Keratinocyte (primary cell): ENCODE data around the gene SLC25A24. TPM values are rescaled to one million over a fixed set of nuclear protein-coding genes. Genes with fewer than 3 reads are reported as not detected.

Source experiments
- DNase-seq: peaks from one replicate; pipeline ENCODE4 v3.0.0-alpha.2; 2011; ENCODE audit warnings: low read depth, missing footprints, low spot score
- FAIRE-seq: peaks from 2 replicates; lab custom pipeline; 2011; peaks lifted over from hg19 to GRCh38; lab: Jason Lieb, UNC
- H2AFZ ChIP-seq: 2 replicates; pipeline ENCODE4 v1.6.0; 2012; ENCODE audit warnings: low read length, control low read depth, inconsistent platforms; ENCODE audit not compliant: control insufficient read depth
- H3K27ac ChIP-seq: 2 replicates; pipeline ENCODE4 v1.5.1; 2011; ENCODE audit warnings: low read length; ENCODE audit not compliant: control insufficient read depth, insufficient read depth
- H3K27me3 ChIP-seq: 3 replicates; pipeline ENCODE4 v1.6.0; 2011; ENCODE audit warnings: low read length; ENCODE audit not compliant: control insufficient read depth, insufficient read depth; ENCODE audit errors: extremely low read depth
- H3K36me3 ChIP-seq, 2 experiments: 2 replicates in 1 of 2; 3 replicates in 1 of 2; pipeline ENCODE4 v1.5.1; 2011; ENCODE audit warnings: low read length in 2 of 2, mild to moderate bottlenecking in 1 of 2; ENCODE audit not compliant: control insufficient read depth in 2 of 2, insufficient read depth in 2 of 2; ENCODE audit errors: extremely low read depth in 1 of 2
- H3K4me1 ChIP-seq: 3 replicates; pipeline ENCODE4 v1.5.1; 2011; ENCODE audit warnings: low read length; ENCODE audit not compliant: control insufficient read depth, insufficient read depth; ENCODE audit errors: extremely low read depth
- H3K4me2 ChIP-seq: 3 replicates; pipeline ENCODE4 v1.6.0; 2011; ENCODE audit warnings: low read depth, low read length; ENCODE audit not compliant: control insufficient read depth, insufficient read depth; ENCODE audit errors: extremely low read depth
- H3K4me3 ChIP-seq, 3 experiments: fragments of 200-600 bp in 1 of 3; sonication (generic) in 1 of 3; 2 replicates in 2 of 3; 3 replicates in 1 of 3; pipeline ENCODE4 v1.5.1; 2011 to 2016; ENCODE audit warnings: low read length in 3 of 3, mild to moderate bottlenecking in 3 of 3, control low read depth in 2 of 3, inconsistent platforms in 1 of 3, low read depth in 1 of 3, mixed read lengths in 1 of 3, mixed run types in 1 of 3, moderate library complexity in 1 of 3; ENCODE audit not compliant: control insufficient read depth in 2 of 3, insufficient read depth in 2 of 3; ENCODE audit errors: extremely low read depth in 1 of 3
- H3K79me2 ChIP-seq: 2 replicates; pipeline ENCODE4 v1.6.0; 2012; ENCODE audit warnings: low read length; ENCODE audit not compliant: control insufficient read depth, insufficient read depth
- H3K9ac ChIP-seq: 3 replicates; pipeline ENCODE4 v1.6.0; 2011; ENCODE audit warnings: low read length; ENCODE audit not compliant: control insufficient read depth, insufficient read depth; ENCODE audit errors: extremely low read depth
- H3K9me1 ChIP-seq: 3 replicates; pipeline ENCODE4 v1.6.0; 2011; ENCODE audit warnings: low read length; ENCODE audit not compliant: control insufficient read depth, insufficient read depth; ENCODE audit errors: extremely low read depth
- H3K9me3 ChIP-seq: 2 replicates; pipeline ENCODE4 v1.5.1; 2012; ENCODE audit warnings: low read depth, low read length; ENCODE audit not compliant: control insufficient read depth
- H4K20me1 ChIP-seq: 3 replicates; pipeline ENCODE4 v1.6.0; 2011; ENCODE audit warnings: low read length; ENCODE audit not compliant: control insufficient read depth, insufficient read depth; ENCODE audit errors: extremely low read depth
- EZH2 ChIP-seq: IDR thresholded peaks from one replicate; pipeline ENCODE4 v1.6.1; 2012; ENCODE audit warnings: inconsistent platforms, mild to moderate bottlenecking, low read length, moderate library complexity
- dilution Hi-C: fragments of 300-500 bp; cut with MboI; formaldehyde crosslinking; loops from one replicate; pipeline ENCODE4 v1.7.0; 2020; ENCODE audit warnings: low sequenced_read_pairs; ENCODE audit not compliant: extremely low pct_ligation_motif_present
- polyA plus RNA-seq, 5 experiments: library from polyadenylated mRNA; depleted of rRNA in 3 of 5; stranded (reverse) in 3 of 5; stranded (forward) in 1 of 5; unstranded in 1 of 5; fragments of >200 nt; gene quantifications; 1 replicate in 1 of 5; 2 replicates in 3 of 5; 3 replicates in 1 of 5; pipeline versions ENCODE4 v1.2.1 to v1.2.3, GENCODE V29; 2011 to 2012; ENCODE audit warnings: missing spikeins in 2 of 5, low read depth in 1 of 5, low replicate concordance in 1 of 5
- TF ChIP-seq, protein P1 (sequence below), 3 experiments: IDR thresholded peaks in 1 of 3; conservative IDR thresholded peaks in 1 of 3; optimal IDR thresholded peaks in 1 of 3; 2 replicates in 2 of 3; 3 replicates in 1 of 3; pipeline versions ENCODE3 to v1.5.1; 2011; ENCODE audit warnings: low read length in 3 of 3, mild to moderate bottlenecking in 3 of 3, moderate library complexity in 2 of 3, control low read depth in 1 of 3, inconsistent platforms in 1 of 3; ENCODE audit not compliant: insufficient read depth in 2 of 3; ENCODE audit errors: extremely low read depth in 1 of 3

SLC25A24 gene
- polyA plus RNA-seq, 1 donor (not counting 4 experiments of a cell fraction or from before 2014, with no cell fraction given), result 58.9 TPM

DNA sequence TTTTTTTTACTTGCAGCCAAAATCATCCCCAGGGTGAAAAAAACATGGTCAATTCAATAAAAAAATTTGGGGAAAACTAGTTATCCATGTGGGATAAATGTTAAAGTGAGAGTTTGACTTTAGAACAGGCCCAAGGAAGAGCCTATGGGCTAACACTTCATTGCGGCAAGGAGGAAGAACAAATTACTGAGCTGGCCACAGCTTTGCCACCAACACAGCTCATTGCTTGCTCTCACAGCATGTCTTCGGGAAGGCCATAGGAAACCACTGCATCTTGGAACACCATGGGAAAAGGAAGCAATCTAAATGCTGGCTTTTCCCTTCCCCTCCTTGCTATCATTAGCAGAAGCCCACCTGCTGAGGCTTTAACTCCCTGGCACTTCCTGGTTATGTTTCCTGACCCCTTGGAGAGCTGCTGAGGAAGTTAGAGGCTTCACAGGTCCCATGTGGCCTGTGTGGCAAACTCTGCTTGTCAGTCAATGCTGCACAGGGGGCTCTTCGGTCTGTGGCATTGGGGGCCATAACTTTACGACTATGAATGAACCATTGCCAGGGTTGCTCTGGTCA lies 86.0 kb downstream of the SLC25A24 start:
- H3K36me3 ChIP-seq, result no peaks in the 10 kb centered on the region
- H3K9ac ChIP-seq, result no peak overlapping the region
- no peak overlapping the region for H3K4me2 ChIP-seq
- TF ChIP-seq EZH2, result no peak
- TF ChIP-seq, protein P1, sequence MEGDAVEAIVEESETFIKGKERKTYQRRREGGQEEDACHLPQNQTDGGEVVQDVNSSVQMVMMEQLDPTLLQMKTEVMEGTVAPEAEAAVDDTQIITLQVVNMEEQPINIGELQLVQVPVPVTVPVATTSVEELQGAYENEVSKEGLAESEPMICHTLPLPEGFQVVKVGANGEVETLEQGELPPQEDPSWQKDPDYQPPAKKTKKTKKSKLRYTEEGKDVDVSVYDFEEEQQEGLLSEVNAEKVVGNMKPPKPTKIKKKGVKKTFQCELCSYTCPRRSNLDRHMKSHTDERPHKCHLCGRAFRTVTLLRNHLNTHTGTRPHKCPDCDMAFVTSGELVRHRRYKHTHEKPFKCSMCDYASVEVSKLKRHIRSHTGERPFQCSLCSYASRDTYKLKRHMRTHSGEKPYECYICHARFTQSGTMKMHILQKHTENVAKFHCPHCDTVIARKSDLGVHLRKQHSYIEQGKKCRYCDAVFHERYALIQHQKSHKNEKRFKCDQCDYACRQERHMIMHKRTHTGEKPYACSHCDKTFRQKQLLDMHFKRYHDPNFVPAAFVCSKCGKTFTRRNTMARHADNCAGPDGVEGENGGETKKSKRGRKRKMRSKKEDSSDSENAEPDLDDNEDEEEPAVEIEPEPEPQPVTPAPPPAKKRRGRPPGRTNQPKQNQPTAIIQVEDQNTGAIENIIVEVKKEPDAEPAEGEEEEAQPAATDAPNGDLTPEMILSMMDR (optimal IDR thresholded peaks at IDR 0.05 in 1 of 3, IDR thresholded peaks at IDR 0.05 in 1 of 3, conservative IDR thresholded peaks at IDR 0.05 in 1 of 3; ENCODE audit: extremely low read depth in 1 of 3, insufficient read depth in 2 of 3, low read length in 3 of 3), result no peak
- H3K27ac ChIP-seq, result no peak overlapping the region
- H3K27me3 ChIP-seq, result no peaks in the 10 kb centered on the region
- no peak overlapping the region for H3K4me3 ChIP-seq
- no peaks in the 10 kb centered on the region for H3K79me2 ChIP-seq
- dilution Hi-C loops, result no loop called here
- H4K20me1 ChIP-seq, result no peaks in the 10 kb centered on the region
- peaks cover 2% of the 10 kb centered on the region for H3K4me1 ChIP-seq
- DNase-seq, result no peak
- no peak for FAIRE-seq
- H3K9me3 ChIP-seq, result no peaks in the 10 kb centered on the region
- no peak overlapping the region for H2AFZ ChIP-seq
- H3K9me1 ChIP-seq, result no peaks in the 10 kb centered on the region

DNA sequence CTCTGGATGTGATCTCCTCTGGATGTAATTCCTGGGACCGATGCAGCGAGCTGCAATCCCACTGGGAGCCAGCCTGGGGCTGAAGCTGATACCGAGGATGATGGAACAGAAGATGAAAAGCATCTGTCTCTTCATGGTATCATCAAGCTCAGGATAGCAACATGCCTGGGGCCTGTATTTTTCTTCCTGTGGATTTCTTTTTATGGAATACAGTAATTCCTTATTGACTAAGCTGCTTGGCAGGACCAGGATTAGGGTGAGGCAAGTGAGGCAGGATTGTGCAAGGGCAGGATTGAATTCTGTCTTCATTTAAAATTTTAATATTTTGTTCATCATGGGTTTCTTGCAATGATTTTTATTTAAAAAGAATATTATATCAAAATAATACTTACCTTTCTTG lies 86.6 kb downstream of the SLC25A24 start:
- no peaks in the 10 kb centered on the region for H3K9me1 ChIP-seq
- H3K4me3 ChIP-seq, result no peak overlapping the region
- H3K79me2 ChIP-seq, result no peaks in the 10 kb centered on the region
- DNase-seq, result no peak
- H3K9ac ChIP-seq, result no peak overlapping the region
- H2AFZ ChIP-seq, result no peak overlapping the region
- H3K9me3 ChIP-seq, result no peaks in the 10 kb centered on the region
- peaks cover 2% of the 10 kb centered on the region for H3K4me1 ChIP-seq
- no peaks in the 10 kb centered on the region for H3K36me3 ChIP-seq
- no peaks in the 10 kb centered on the region for H3K27me3 ChIP-seq
- TF ChIP-seq, protein P1 (optimal IDR thresholded peaks at IDR 0.05 in 1 of 3, IDR thresholded peaks at IDR 0.05 in 1 of 3, conservative IDR thresholded peaks at IDR 0.05 in 1 of 3; ENCODE audit: extremely low read depth in 1 of 3, insufficient read depth in 2 of 3, low read length in 3 of 3), result no peak
- no peak for TF ChIP-seq EZH2
- dilution Hi-C loops, result no loop called here
- H3K4me2 ChIP-seq, result no peak overlapping the region
- no peak overlapping the region for H3K27ac ChIP-seq
- no peaks in the 10 kb centered on the region for H4K20me1 ChIP-seq
- no peak for FAIRE-seq
